HL-60 (cell line): ENCODE data around the gene CHRNE.

ENCODE experiments used
- DNase-seq, 2 experiments: peaks; one replicate each; pipeline ENCODE4 v3.0.0-alpha.2; 2010 to 2020; ENCODE audit warnings: low read depth in 1 of 2, low spot score in 1 of 2
- H3K27ac ChIP-seq: fragments of 250-450 bp; sonication (Bioruptor Pico); replicated peaks from 2 replicates; pipeline ENCODE4 v1.5.1; 2020; ENCODE audit warnings: mild to moderate bottlenecking, moderate library complexity
- H3K27me3 ChIP-seq: fragments of 250-450 bp; sonication (Bioruptor Pico); 2 replicates; pipeline ENCODE4 v1.5.1; 2021; ENCODE audit warnings: mild to moderate bottlenecking, moderate library complexity; ENCODE audit not compliant: insufficient read depth, poor library complexity, severe bottlenecking
- H3K4me3 ChIP-seq: replicated peaks from 2 replicates; pipeline ENCODE4 v1.5.1; 2011; ENCODE audit warnings: mild to moderate bottlenecking, control low read depth, low read length; ENCODE audit not compliant: insufficient read depth
- GABPA ChIP-seq: IDR thresholded peaks from 2 replicates; pipeline ENCODE4 v1.6.1; 2012; ENCODE audit warnings: low read depth
- POLR2AphosphoS5 ChIP-seq: IDR thresholded peaks from 2 replicates; pipeline ENCODE4 v1.6.1; 2012; ENCODE audit warnings: low read depth
- SPI1 ChIP-seq: IDR thresholded peaks from 2 replicates; pipeline ENCODE4 v1.6.1; 2012; ENCODE audit warnings: low read depth, mild to moderate bottlenecking, borderline replicate concordance
- TF ChIP-seq, protein P1 (sequence below): IDR thresholded peaks from 2 replicates; pipeline ENCODE4 v1.6.1; 2012; ENCODE audit warnings: low read depth; ENCODE audit not compliant: insufficient replicate concordance
- TF ChIP-seq, protein P2 (sequence below): IDR thresholded peaks from one replicate; pipeline ENCODE4 v1.5.1; 2011; ENCODE audit warnings: low read length, control low read depth, inconsistent platforms; ENCODE audit not compliant: insufficient read depth

Gene CHRNE

DNA sequence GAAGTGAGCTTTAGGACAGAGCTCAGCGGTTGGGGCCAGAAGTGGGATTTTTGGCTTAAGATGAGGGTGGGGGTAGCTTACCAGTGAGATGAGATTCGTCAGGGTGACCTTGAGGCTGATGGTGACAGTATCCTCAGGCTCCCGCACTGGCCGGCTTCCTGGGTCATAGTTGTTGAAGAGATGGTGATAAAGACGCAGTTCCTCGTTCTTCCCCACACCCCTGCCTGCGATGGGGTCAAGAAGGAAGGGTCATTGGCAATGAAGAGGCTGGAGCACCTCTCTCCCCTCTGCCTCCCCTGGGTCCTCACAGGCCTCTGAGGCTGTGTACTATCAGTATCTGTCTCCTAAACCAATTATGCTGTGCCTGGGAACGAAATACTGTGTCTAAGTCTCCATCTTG is 358 bp downstream of the CHRNE start:
- Histone ChIP-seq H3K27ac (no peak overlapping the region), H3K4me3 (no peak overlapping the region), H3K27me3 (peaks cover 7% of the 10 kb centered on the region)
- DNase-seq: no peak
- TF ChIP-seq, protein P1, sequence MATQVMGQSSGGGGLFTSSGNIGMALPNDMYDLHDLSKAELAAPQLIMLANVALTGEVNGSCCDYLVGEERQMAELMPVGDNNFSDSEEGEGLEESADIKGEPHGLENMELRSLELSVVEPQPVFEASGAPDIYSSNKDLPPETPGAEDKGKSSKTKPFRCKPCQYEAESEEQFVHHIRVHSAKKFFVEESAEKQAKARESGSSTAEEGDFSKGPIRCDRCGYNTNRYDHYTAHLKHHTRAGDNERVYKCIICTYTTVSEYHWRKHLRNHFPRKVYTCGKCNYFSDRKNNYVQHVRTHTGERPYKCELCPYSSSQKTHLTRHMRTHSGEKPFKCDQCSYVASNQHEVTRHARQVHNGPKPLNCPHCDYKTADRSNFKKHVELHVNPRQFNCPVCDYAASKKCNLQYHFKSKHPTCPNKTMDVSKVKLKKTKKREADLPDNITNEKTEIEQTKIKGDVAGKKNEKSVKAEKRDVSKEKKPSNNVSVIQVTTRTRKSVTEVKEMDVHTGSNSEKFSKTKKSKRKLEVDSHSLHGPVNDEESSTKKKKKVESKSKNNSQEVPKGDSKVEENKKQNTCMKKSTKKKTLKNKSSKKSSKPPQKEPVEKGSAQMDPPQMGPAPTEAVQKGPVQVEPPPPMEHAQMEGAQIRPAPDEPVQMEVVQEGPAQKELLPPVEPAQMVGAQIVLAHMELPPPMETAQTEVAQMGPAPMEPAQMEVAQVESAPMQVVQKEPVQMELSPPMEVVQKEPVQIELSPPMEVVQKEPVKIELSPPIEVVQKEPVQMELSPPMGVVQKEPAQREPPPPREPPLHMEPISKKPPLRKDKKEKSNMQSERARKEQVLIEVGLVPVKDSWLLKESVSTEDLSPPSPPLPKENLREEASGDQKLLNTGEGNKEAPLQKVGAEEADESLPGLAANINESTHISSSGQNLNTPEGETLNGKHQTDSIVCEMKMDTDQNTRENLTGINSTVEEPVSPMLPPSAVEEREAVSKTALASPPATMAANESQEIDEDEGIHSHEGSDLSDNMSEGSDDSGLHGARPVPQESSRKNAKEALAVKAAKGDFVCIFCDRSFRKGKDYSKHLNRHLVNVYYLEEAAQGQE: no peak
- TF ChIP-seq GABPA: no peak
- no peak for TF ChIP-seq SPI1
- TF ChIP-seq POLR2AphosphoS5: no peak
- TF ChIP-seq, protein P2, sequence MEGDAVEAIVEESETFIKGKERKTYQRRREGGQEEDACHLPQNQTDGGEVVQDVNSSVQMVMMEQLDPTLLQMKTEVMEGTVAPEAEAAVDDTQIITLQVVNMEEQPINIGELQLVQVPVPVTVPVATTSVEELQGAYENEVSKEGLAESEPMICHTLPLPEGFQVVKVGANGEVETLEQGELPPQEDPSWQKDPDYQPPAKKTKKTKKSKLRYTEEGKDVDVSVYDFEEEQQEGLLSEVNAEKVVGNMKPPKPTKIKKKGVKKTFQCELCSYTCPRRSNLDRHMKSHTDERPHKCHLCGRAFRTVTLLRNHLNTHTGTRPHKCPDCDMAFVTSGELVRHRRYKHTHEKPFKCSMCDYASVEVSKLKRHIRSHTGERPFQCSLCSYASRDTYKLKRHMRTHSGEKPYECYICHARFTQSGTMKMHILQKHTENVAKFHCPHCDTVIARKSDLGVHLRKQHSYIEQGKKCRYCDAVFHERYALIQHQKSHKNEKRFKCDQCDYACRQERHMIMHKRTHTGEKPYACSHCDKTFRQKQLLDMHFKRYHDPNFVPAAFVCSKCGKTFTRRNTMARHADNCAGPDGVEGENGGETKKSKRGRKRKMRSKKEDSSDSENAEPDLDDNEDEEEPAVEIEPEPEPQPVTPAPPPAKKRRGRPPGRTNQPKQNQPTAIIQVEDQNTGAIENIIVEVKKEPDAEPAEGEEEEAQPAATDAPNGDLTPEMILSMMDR: no peak

DNA sequence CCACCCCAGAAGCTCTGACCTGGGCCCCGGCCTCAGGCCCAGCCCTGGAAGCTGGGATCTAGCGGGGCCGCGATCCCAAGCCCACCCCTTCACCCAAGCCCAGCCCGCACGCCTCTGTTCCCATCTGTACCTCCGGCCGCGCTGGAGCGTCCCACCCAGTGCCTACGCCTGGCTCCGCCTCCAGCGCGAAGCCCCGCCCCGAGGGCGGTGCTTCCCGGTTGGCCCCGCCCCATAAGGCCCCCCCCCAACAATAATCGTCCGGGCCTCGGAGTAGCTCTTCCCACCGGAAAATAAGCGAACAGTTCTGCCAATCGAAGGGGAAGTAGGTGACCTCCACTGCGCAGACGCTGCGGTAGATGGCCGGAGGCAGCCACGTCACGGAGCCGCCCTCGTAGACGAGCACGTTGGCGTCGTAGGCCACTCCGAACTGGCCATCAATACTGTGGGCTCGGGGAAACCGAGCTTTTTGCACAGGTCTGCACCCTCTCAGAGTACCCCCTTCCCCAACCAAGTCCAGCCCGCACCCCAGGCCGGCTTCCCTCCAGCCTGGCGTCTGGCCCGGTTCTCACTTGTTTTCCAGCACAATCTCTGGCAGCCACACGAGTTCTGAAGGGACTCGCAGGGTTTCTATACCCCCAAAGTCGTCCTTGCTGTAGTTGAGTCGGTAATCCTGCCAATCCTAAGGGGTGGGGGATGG is 1.1 kb downstream of the CHRNE start:
- no peak for TF ChIP-seq SPI1
- TF ChIP-seq, protein P2: no peak
- TF ChIP-seq GABPA: no peak
- TF ChIP-seq POLR2AphosphoS5: no peak
- TF ChIP-seq, protein P1: no peak
- peak; percentile 28 to 53 for DNase-seq
- H3K27ac ChIP-seq: no peak overlapping the region
- no peak overlapping the region for H3K4me3 ChIP-seq
- H3K27me3 ChIP-seq: peaks cover 7% of the 10 kb centered on the region

DNA sequence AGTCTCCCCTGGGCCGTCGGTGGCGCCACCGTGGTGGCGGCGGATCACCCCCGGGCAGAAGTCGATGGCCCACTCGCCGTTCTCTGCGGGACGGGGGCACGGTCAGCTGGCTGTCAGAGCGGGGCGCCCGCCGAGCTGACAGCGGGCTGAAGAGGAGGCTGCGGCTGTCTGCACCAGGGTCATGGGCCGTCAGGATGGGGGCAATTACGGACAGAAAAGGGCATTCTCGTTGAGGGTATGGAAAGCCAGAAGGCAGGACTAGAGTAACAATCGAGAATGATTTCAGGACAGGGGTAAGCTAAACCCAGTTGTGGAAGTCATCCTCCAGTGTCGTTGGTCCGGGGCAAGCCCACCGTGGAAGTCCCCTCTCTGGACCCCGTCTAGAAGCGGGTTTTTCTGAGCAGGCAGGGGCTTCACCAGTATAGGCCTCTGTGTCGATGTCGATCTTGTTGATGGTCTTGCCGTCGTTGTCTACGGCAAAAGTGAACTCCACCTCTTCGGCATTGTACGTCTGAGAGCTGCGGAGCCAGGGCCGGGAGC is 1.7 kb downstream of the CHRNE start:
- no peak overlapping the region for H3K27ac ChIP-seq
- TF ChIP-seq POLR2AphosphoS5: no peak
- no peak for TF ChIP-seq SPI1
- H3K27me3 ChIP-seq: peaks cover 7% of the 10 kb centered on the region
- no peak for DNase-seq
- H3K4me3 ChIP-seq: no peak overlapping the region

DNA sequence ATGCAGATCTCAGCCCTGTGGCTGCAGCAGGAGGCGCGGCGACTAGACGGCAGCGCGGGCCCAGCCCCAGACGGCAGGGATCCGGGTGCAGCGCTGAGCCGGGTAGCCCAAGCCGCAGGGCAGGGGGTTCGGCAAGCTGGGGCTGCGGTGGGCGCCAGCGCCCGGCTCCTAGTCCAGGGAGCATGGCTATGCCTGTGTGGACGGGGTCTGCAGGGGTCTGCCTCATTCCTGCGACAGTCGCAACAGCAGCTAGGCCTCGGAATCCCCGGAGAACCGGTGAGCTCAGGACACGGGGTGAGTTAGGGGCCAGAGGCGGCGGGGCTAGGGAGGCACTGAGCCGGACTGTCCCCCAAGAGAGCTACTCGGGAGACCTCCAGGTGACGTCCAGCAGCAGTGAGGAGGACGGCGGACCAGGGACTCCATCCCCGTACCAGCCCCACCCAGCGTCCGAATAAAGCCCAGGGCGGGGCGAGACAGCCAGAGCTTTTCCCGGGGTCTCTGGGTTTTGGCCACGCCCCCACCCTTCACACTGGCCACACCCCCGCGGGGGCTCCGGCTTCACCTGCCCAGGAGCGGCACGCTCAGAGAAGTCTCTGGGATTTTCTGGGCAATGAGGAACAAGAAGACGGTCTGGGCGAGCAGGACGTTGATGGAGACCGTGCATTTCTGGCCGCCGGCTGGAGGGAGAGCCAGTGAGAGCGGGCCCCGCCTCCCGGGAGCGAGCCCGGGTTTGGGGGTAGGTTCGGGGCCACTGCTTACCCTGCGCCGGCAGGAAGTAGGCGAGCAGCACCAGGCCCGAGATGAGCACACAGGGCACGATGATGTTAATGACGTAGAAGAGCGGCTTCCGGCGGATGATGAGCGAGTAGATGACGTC is 2.4 kb downstream of the CHRNE start:
- H3K27me3 ChIP-seq: peaks cover 7% of the 10 kb centered on the region
- H3K27ac ChIP-seq: no peak overlapping the region
- no peak overlapping the region for H3K4me3 ChIP-seq
- TF ChIP-seq, protein P1: no peak
- TF ChIP-seq GABPA (no peak), SPI1 (no peak), POLR2AphosphoS5 (no peak)
- TF ChIP-seq, protein P2: no peak
- no peak for DNase-seq
